ENCODE measurements around the gene PALD1.

DNA sequence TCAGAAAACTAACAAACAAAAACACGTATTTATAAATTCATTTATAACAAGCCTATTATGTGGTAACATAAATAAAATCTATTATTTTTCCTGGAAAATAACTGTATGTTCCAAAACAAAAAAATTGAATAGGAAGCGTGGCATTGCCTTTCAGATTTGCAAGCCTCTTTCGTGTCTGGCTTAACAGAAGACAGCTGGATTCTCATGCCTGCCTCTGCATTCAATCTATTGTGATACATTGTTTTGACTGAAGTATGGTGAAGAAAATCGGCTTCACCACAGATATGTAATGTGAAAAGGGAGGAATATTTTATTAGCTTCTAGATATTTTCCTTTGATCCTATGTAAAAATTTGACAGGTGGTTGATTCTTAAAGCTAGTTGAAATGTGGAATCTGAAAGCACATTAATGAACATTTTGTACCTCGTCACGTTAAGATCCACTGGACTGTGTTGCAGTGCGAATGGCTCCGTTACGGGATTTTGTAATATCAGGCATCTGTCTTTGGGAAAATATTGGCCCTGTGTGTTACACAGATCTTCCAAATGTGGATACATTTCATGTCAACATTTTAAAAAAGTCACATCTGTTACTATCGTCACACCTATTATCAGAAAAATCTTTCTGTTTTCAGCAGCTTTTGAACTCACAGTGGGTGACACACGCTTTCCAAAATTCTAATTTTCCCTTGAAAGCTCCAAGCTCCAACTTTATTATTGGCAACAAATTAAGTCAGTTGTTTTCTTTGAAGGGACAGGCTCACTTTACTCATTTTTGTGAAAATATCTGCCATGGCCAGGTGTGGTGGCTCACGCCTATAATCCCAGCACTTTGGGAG, 26.2 kb downstream of the PALD1 start:
- TF ChIP-seq POLR2AphosphoS5 (IDR thresholded peaks at IDR 0.05) (no peak), EP300 (IDR thresholded peaks at IDR 0.05) (no peak)
- TF ChIP-seq, protein P1, sequence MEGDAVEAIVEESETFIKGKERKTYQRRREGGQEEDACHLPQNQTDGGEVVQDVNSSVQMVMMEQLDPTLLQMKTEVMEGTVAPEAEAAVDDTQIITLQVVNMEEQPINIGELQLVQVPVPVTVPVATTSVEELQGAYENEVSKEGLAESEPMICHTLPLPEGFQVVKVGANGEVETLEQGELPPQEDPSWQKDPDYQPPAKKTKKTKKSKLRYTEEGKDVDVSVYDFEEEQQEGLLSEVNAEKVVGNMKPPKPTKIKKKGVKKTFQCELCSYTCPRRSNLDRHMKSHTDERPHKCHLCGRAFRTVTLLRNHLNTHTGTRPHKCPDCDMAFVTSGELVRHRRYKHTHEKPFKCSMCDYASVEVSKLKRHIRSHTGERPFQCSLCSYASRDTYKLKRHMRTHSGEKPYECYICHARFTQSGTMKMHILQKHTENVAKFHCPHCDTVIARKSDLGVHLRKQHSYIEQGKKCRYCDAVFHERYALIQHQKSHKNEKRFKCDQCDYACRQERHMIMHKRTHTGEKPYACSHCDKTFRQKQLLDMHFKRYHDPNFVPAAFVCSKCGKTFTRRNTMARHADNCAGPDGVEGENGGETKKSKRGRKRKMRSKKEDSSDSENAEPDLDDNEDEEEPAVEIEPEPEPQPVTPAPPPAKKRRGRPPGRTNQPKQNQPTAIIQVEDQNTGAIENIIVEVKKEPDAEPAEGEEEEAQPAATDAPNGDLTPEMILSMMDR (IDR thresholded peaks at IDR 0.05) = no peak

All from esophagus muscularis mucosa (tissue), 4 donors.